HG03039 (cell line): ENCODE data around the gene MCF2L.

Source experiments
- ATAC-seq: cut with Tn5 transposase; IDR thresholded peaks from one replicate; pipeline ENCODE4 v1.9.1; 2021; ENCODE audit warnings: mild to moderate bottlenecking, moderate library complexity; ENCODE audit not compliant: unreplicated experiment

The MCF2L gene

GRCh38 chr13:112980434-112980833, 11.4 kb downstream of the MCF2L start:
- ATAC-seq, result no peak

GRCh38 chr13:112981451-112981850, 12.4 kb downstream of the MCF2L start:
- no peak for ATAC-seq

GRCh38 chr13:112982281-112983041, 13.4 kb downstream of the MCF2L start:
- no peak for ATAC-seq

GRCh38 chr13:112983042-112983305, 14.0 kb downstream of the MCF2L start:
- ATAC-seq, result no peak

- ATAC-seq, result no peak
These were observed 14.6 kb downstream of the MCF2L start for GRCh38 chr13:112983428-112984196.

- no peak for ATAC-seq
These were observed 15.5 kb downstream of the MCF2L start for GRCh38 chr13:112984501-112984900.

- no peak for ATAC-seq
These were observed 16.2 kb downstream of the MCF2L start for GRCh38 chr13:112984954-112985802.

GRCh38 chr13:112985803-112986408, 16.9 kb downstream of the MCF2L start:
- ATAC-seq, result no peak

GRCh38 chr13:112986470-112986869, 17.5 kb downstream of the MCF2L start:
- ATAC-seq, result no peak

- ATAC-seq, result no peak
These were observed 18.1 kb downstream of the MCF2L start for GRCh38 chr13:112986946-112987681.

- ATAC-seq, result no peak
These were observed 18.6 kb downstream of the MCF2L start for GRCh38 chr13:112987682-112988024.

GRCh38 chr13:112990783-112991182, 21.8 kb downstream of the MCF2L start:
- no peak for ATAC-seq

GRCh38 chr13:112991609-112992008, 22.6 kb downstream of the MCF2L start:
- ATAC-seq, result no peak

- no peak for ATAC-seq
These were observed 24.1 kb downstream of the MCF2L start for GRCh38 chr13:112992931-112993680.

GRCh38 chr13:112994084-112994780, 25.2 kb downstream of the MCF2L start:
- no peak for ATAC-seq

- ATAC-seq, result no peak
These were observed 25.9 kb downstream of the MCF2L start for GRCh38 chr13:112994781-112995355.

GRCh38 chr13:112995395-112996191, 26.6 kb downstream of the MCF2L start:
- no peak for ATAC-seq

- no peak for ATAC-seq
These were observed 27.7 kb downstream of the MCF2L start for GRCh38 chr13:112996671-112997091.
